ENCODE measurements around the gene NPR3. TPM values are rescaled to one million over a fixed set of nuclear protein-coding genes. Genes with fewer than 3 reads are reported as not detected.

Gene NPR3
- total and polyA plus RNA-seq, 2 experiments from 2014 or later: 37.6 to 87.1 TPM

- no peaks in the 10 kb centered on the region for H3K27me3 ChIP-seq (replicated peaks; ENCODE audit: insufficient read depth)
- no peak overlapping the region for H3K4me3 ChIP-seq
- H2AFZ ChIP-seq: no peak overlapping the region
- H3K9me2 ChIP-seq (ENCODE audit: insufficient read depth): no peaks in the 10 kb centered on the region
- H3K79me2 ChIP-seq (ENCODE audit: insufficient read depth): peaks cover 97% of the 10 kb centered on the region
- H4K20me1 ChIP-seq (ENCODE audit: insufficient read depth): no peaks in the 10 kb centered on the region; the same call in 1 of the 2 replicates
- in situ Hi-C loops (cut with MboI): no loop called here
- H3K9ac ChIP-seq: no peak overlapping the region
- no peak overlapping the region for H3K27ac ChIP-seq
- H3F3A ChIP-seq (ENCODE audit: insufficient read depth): peaks cover 14% of the 10 kb centered on the region; the same call in 1 of the 2 replicates
- peaks cover 11% of the 10 kb centered on the region; the same call in 1 of the 2 replicates for H3K36me3 ChIP-seq (ENCODE audit: low read depth)
- H3K9me3 ChIP-seq (ENCODE audit: low read depth): no peaks in the 10 kb centered on the region
- DNase-seq: no peak
- H3K4me2 ChIP-seq (ENCODE audit: unreplicated experiment): no peak overlapping the region
- TF ChIP-seq EZH2 (IDR thresholded peaks at IDR 0.05; ENCODE audit: insufficient read depth, poor library complexity, severe bottlenecking) (no peak), EZH2phosphoT487 (IDR thresholded peaks at IDR 0.05; ENCODE audit: insufficient read depth, low read depth) (no peak)
- WGBS, 2 experiments (ENCODE audit: low coverage in 1 of 2, low lambda C conversion rate in 2 of 2, missing lambda C conversion rate in 2 of 2): 88 to 95% methylated on average over 2 of the region's 2 CpGs
- 0 out of 2 replicates have a peak, but pooled peaks cover 4% of the 10 kb centered on the region for H3K4me1 ChIP-seq (ENCODE audit: insufficient read depth)
Measured at GRCh38 chr5:32720300-32720699, 9.2 kb downstream of the NPR3 start.

GRCh38 chr5:32721626-32722025 lies 10.5 kb downstream of the NPR3 start:
- Histone ChIP-seq H3K36me3 (ENCODE audit: low read depth) (peaks cover 24% of the 10 kb centered on the region; the same call in 1 of the 2 replicates), H3K4me2 (ENCODE audit: unreplicated experiment) (no peak overlapping the region), H2AFZ (no peak overlapping the region), H4K20me1 (ENCODE audit: insufficient read depth) (no peaks in the 10 kb centered on the region; the same call in 1 of the 2 replicates), H3K27me3 (replicated peaks; ENCODE audit: insufficient read depth) (no peaks in the 10 kb centered on the region), H3K9me3 (ENCODE audit: low read depth) (no peaks in the 10 kb centered on the region), H3K4me3 (no peak overlapping the region), H3K4me1 (ENCODE audit: insufficient read depth) (no peaks in the 10 kb centered on the region), H3K27ac (no peak overlapping the region), H3K9ac (no peak overlapping the region), H3K79me2 (ENCODE audit: insufficient read depth) (peaks cover 89% of the 10 kb centered on the region), H3K9me2 (ENCODE audit: insufficient read depth) (no peaks in the 10 kb centered on the region), H3F3A (ENCODE audit: insufficient read depth) (0 out of 2 replicates have a peak, but pooled peaks cover 9% of the 10 kb centered on the region)
- in situ Hi-C loops (cut with MboI): no loop called here
- DNase-seq: no peak
- no peak for TF ChIP-seq EZH2 (IDR thresholded peaks at IDR 0.05; ENCODE audit: insufficient read depth, poor library complexity, severe bottlenecking)
- no peak for TF ChIP-seq EZH2phosphoT487 (IDR thresholded peaks at IDR 0.05; ENCODE audit: insufficient read depth, low read depth)

GRCh38 chr5:32722957-32723356 lies 11.8 kb downstream of the NPR3 start:
- H3K9me2 ChIP-seq (ENCODE audit: insufficient read depth): no peaks in the 10 kb centered on the region
- in situ Hi-C loops (cut with MboI): no loop called here
- H3K4me3 ChIP-seq: no peak overlapping the region
- H4K20me1 ChIP-seq (ENCODE audit: insufficient read depth): no peaks in the 10 kb centered on the region; the same call in 1 of the 2 replicates
- no peaks in the 10 kb centered on the region for H3K4me1 ChIP-seq (ENCODE audit: insufficient read depth)
- no peak overlapping the region for H2AFZ ChIP-seq
- no peak for DNase-seq
- H3K4me2 ChIP-seq (ENCODE audit: unreplicated experiment): no peak overlapping the region
- peaks cover 35% of the 10 kb centered on the region; the same call in 1 of the 2 replicates for H3K36me3 ChIP-seq (ENCODE audit: low read depth)
- H3F3A ChIP-seq (ENCODE audit: insufficient read depth): 0 out of 2 replicates have a peak, but pooled peaks cover 9% of the 10 kb centered on the region
- H3K9me3 ChIP-seq (ENCODE audit: low read depth): no peaks in the 10 kb centered on the region
- no peak overlapping the region for H3K27ac ChIP-seq
- H3K27me3 ChIP-seq (replicated peaks; ENCODE audit: insufficient read depth): no peaks in the 10 kb centered on the region
- 85 to 88% methylated on average over 7 of the region's 7 CpGs for WGBS, 2 experiments (ENCODE audit: low coverage in 1 of 2, low lambda C conversion rate in 2 of 2, missing lambda C conversion rate in 2 of 2)
- no peak for TF ChIP-seq EZH2phosphoT487 (IDR thresholded peaks at IDR 0.05; ENCODE audit: insufficient read depth, low read depth)
- no peak for TF ChIP-seq EZH2 (IDR thresholded peaks at IDR 0.05; ENCODE audit: insufficient read depth, poor library complexity, severe bottlenecking)
- no peak overlapping the region for H3K9ac ChIP-seq
- H3K79me2 ChIP-seq (ENCODE audit: insufficient read depth): peaks cover 79% of the 10 kb centered on the region

- DNase-seq: no peak
- no peak for TF ChIP-seq EZH2phosphoT487 (IDR thresholded peaks at IDR 0.05; ENCODE audit: insufficient read depth, low read depth)
- TF ChIP-seq EZH2 (IDR thresholded peaks at IDR 0.05; ENCODE audit: insufficient read depth, poor library complexity, severe bottlenecking): no peak
- no peak overlapping the region for H3K4me2 ChIP-seq (ENCODE audit: unreplicated experiment)
- H3K9ac ChIP-seq: no peak overlapping the region
- peaks cover 68% of the 10 kb centered on the region for H3K79me2 ChIP-seq (ENCODE audit: insufficient read depth)
- H3K27ac ChIP-seq: no peak overlapping the region
- no peaks in the 10 kb centered on the region for H3K27me3 ChIP-seq (replicated peaks; ENCODE audit: insufficient read depth)
- H3K9me3 ChIP-seq (ENCODE audit: low read depth): no peaks in the 10 kb centered on the region
- WGBS, 2 experiments (ENCODE audit: low coverage in 1 of 2, low lambda C conversion rate in 2 of 2, missing lambda C conversion rate in 2 of 2): 86 to 92% methylated on average over 7 of the region's 7 CpGs
- H3K4me1 ChIP-seq (ENCODE audit: insufficient read depth): no peaks in the 10 kb centered on the region
- H3K9me2 ChIP-seq (ENCODE audit: insufficient read depth): no peaks in the 10 kb centered on the region
- 0 out of 2 replicates have a peak, but pooled peaks cover 2% of the 10 kb centered on the region for H3F3A ChIP-seq (ENCODE audit: insufficient read depth)
- no peak overlapping the region for H3K4me3 ChIP-seq
- in situ Hi-C loops (cut with MboI): no loop called here
- H4K20me1 ChIP-seq (ENCODE audit: insufficient read depth): no peaks in the 10 kb centered on the region; the same call in 1 of the 2 replicates
- peaks cover 32% of the 10 kb centered on the region; the same call in 1 of the 2 replicates for H3K36me3 ChIP-seq (ENCODE audit: low read depth)
- no peak overlapping the region for H2AFZ ChIP-seq
Measured at GRCh38 chr5:32724526-32724925, 13.4 kb downstream of the NPR3 start.

Measured in GM23248 (cell line).